Measurements from ENCODE around the gene FYCO1.

FYCO1 gene

DNA sequence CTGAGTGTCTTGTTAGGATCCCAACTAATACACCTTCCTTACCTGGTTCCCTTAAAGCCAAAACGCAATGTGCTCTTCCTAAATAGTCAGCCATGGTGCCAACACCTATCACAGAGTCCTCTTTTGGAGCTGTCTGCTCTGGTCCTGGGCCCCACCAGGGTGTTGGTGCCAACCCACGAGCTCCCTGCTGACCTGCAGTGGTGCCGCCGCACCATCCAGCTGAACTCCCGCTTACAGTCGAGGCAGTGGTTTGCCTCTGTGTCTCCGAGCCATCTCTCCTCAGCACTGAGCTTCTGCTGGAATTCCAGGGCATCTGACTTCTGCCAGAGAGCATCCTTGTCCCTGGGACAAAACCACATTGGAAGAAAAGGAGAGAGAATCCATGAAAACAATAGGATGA lies 36.4 kb downstream of the FYCO1 start:
- DNase-seq = no peak

DNA sequence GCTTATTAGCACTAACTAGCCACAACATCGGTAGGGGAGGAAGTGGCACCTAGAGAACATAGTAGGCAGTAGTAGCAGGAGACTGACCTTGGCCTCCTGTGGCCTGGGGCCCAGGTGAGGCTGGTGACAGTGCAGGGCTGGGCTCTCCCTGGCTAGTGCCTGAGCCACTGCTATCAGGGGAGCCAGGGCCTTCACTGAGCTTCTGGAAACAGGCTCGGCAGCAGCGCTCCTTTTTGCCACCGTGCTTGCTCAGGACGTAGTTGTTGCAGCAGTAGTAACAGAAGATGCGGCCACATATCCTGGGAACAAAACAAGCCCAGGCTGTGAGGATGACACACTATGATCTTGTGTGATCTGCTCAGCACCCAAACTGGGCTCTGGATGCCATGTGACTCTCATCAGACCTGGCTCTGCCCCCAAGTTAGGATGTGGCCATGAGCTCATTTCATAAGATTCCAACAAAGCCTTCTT lies 37.3 kb downstream of the FYCO1 start:
- no peak for DNase-seq

DNA sequence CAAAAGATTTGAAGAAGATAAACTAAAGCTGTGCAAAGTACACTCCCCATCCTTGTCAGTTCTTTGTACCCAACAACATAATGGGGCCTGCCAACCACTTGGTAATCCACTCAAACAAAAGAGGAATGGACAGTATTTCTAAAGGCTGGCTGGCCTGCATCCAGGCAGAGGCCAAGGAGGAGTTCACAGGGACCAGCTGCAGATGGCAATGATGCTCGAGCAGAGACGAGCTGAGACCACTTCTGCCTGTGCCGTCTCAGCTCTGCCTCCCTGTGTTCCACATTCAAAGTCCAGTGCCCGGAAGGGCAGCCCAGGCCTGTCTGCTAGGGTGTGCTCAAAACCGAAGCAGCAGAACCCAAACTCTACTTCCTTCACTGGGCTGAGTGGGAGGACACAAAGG lies 38.0 kb downstream of the FYCO1 start:
- DNase-seq = no peak

DNA sequence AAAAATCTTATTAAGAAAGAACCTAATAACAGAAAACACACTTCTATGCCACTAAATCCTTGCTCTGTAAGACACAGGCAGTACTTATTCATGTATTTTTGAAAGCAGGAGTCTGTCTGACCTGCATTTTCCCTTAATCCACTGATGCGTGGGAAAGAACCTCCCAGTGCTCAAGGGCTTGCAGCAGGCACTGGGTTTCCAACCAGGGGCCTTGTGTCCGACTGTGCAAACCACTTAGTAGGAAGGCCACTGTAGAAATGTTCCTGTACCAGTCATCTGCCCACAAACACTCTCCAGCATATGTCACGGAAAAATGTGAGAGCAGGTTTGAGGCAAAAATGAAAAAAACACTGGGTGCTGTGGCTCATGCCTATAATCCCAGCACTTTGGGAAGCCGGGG lies 39.9 kb downstream of the FYCO1 start:
- no peak for DNase-seq

DNA sequence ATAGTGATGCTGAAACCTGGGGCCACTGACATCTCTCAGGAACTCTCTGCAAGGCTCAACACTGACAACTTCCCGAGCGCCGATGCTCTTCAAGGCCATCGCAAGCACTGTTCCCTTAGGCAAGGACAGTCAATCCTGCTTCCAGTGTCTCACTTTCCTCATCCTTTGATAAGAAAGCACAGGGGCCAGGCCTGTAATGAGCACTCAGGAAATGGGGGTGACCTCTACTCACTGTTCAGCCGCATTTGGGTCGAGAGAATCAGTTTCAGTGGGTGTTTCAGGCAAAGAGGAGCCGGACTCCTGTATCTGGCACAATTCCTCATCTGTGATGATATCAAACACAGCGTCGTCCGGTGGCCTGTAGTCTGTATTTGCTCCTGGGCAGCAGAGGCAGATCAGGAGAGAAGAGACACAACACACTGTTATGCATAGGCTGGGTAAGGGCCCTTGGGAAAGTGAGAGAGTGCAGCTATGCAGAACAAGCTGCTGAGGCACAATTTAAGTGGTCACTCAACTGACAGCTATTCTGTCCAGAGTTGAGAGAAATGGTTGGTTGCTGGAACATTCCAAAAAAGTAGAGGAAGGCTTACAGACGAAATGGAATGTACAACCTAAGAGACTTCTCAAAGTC lies 40.5 kb downstream of the FYCO1 start:
- DNase-seq = no peak

DNA sequence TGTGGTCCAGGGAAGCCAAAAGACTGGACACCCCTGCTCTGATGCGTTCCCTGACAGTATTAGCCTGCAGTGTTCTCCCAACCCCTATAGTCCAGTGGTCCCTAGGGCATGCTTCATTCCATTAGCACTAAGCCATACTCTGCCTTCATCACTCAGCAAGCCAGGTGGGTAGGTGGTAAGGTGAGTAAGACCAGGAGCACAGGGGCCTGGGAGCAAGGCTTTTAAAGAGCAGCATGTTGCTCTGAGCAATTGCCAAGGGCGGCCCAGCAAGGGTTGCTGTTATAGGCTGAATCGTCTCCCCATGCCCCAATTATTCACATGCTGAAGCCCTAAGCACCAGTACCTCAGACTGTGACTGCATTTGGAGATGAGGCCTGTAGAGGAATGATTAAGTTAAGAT lies 41.3 kb downstream of the FYCO1 start:
- no peak for DNase-seq

DNA sequence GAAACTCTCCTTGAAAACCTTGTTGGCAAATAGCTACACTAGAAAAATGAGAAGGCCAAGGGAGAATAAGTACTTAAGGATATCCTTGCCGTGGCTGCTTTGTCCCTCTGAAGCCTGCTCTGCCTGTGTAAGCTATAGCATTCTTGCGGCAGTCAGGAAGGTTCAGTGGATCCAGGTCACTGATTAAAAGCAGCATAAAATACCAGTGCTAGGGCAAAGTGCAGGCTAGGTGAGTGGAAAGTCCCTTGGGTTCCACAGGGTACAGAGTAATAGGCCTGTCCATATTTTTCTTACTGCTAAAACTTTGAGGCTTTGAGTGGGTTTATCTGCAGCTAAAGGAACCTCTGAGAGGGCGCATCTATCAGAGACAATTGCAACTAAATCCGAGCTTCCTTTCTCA lies 42.1 kb downstream of the FYCO1 start:
- no peak for DNase-seq

DNA sequence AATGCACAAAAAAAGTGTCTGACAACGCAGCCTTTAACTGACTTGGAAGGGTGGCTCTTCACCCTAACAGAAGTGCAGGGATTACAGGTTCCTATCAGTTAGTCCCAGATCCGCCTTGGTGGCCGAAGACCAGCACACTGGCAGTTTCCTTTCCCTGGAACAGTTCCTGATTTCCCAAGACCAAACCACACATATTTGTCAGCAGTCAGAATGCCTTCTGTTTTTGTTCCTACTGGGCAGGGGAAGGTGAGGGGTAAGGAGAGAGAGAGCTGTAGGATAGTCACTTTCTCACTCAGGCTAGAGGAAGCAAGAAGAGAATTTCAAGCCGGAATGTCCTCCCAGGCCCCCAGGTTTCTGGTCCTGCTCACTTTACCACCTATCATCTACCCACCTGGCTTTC lies 43.2 kb downstream of the FYCO1 start:
- DNase-seq = no peak

DNA sequence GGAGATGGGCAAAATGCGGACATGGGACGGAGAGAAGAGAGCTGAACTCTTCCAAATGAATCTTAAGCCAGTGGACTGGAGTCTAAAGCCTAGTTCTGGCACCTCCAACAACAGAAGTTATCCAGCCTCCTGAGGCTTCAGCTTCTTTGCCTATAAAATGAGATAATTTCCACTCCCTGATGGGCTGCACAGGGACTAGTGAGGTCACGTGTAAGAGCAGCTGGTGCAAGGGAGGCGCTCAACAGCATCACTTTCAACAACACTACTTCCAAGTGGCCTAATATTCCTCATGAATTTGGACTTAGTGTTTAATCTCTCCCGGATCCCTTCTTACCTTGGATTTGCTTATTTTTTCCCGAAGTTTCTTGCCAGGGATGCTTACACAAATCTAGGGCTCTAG lies 43.7 kb downstream of the FYCO1 start:
- DNase-seq = no peak

DNA sequence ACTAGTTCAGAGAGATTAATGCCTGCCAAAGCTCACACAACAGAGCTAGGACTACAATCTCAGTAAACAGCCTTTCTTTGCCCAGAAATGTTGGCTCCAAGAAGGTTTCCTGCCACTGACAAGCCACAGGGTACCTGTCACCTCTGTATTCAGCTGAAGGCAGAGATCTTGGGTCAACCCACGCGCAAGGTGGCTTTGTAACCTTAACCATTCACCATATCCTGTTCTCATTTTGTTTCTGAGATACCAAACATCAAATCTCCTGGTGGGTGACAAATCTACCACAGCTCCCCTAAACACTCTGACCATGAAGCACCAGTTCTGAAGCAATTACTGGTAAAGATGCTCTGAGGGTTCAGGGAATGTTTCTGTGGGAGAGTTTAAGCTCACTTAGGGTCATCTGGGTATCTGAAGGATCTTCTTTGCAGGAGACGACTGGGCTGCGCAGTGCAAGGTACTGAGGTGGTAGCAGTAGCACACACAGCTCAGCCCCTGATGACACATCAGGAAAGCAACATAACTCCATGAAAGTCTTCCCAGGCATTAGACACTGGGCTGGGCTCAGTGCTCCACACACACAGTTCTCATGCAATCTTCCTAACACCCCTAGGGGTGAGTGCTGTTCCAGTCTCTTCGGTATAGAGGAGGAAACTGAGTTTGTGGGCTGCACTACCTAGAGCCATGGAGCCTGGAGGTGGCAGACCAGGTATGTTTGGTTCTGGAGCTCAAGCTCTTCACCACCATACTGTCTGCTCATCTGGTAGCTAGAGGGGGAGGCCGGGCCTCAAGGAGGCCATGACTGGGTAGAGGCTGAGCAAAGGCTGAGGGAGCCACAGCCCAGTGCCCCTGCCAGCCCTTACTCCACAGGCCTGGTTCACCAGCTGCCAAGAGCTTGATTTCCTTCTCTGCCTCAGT lies 44.7 kb downstream of the FYCO1 start:
- no peak for DNase-seq

DNA sequence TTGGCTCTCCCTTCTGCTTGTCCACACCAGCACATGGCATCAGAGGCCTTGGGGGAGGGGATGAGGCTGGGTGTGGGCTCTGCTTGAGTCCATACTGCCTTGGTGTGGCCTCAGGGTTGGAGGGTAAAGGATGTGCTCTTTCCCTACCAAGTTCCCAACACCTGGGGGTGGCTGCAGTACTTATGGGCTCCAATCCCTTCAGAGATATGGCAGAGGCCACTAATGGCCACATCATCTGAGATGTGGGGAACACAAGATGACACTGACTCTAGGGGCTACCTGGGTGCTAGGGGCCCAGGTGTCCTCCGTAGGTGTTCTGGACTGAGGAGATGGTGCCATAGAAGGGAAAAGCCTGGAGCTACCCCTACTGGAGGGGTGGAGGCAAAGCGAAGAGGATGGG lies 45.5 kb downstream of the FYCO1 start:
- no peak for DNase-seq

DNA sequence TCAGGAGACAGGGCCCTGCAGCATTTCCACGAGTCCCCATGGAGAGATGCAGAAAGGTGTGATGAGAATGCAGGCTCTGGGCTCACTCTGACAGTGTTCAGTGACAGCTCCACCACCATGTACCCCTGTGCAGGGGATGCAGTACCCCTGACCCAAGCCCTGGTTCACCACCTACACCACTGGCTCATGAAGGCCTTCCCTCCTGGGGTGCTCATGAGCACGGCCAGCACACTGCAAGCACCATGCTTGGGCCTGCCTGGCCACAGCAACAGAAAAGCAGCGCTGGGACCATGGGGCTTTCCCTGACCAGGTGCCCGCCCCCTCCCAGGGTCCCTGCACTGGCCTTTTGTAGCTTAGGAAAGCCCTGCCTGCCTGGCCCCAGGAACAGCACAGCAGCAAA lies 46.2 kb downstream of the FYCO1 start:
- no peak for DNase-seq

DNA sequence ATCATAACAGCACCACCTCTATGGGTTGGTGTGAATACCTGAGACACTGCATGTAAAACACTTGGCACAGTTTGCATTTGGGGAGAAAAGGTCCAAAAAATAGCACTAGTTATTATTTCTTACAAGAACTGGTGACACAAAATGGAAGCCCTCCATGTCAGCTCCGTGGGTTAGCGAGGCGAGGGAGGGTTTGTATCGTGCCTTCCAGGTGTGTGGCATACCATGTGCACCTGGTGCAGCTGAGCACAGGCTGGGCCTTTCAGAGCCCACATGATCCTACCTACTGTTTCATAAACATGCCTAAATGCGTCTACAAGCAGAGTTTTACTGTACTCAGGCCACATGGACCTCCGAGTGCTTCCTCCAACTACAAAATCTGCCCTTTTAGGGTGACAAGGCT lies 46.7 kb downstream of the FYCO1 start:
- DNase-seq = no peak

DNA sequence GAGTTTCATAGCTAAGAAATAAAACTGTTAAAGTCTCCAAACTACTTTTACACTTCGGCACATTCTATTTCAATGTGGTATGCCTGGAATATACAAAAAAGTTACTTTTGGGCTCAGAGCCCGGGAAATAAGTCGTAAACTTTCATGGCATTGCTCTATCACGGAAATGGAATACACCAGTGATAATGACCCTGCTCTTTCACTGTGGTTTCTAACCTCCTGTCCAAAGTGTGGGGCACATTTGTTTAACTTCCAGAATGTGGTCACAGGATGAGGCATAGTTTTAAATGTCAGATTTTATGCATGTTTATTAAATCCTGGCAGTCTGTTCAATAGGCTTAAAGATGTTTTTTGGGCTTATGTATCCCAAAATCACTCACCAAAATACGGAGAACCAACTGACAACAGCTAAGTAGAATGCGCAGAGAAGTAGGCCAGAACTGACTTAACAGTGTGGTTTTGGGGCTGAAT lies 47.3 kb downstream of the FYCO1 start:
- DNase-seq = no peak

DNA sequence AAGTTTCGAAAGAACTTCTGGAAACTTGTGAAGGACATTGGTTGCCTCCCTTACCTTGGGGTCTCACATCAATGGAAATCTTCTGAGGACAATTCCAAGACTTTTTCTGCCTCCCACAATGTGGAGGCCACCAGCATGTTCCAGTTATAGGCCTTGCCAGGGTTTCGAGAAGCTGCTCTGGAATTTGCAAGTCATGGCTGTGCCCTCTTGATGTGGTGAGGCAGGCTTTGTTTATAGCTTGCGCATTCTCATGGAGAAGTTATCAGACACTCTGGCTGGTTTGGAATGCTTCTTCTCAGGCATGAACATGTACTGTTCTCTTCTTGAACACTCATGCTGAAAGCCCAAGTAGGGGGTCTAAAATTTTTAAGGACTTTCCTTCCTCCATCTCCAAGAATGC lies 48.3 kb downstream of the FYCO1 start:
- DNase-seq = no peak

DNA sequence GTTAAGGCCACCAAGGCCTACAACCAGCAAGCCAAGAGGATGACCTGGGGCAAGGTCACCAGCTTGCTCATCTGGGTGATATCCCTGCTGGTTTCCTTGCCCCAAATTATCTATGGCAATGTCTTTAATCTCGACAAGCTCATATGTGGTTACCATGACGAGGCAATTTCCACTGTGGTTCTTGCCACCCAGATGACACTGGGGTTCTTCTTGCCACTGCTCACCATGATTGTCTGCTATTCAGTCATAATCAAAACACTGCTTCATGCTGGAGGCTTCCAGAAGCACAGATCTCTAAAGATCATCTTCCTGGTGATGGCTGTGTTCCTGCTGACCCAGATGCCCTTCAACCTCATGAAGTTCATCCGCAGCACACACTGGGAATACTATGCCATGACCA lies 48.7 kb downstream of the FYCO1 start:
- DNase-seq = no peak

DNA sequence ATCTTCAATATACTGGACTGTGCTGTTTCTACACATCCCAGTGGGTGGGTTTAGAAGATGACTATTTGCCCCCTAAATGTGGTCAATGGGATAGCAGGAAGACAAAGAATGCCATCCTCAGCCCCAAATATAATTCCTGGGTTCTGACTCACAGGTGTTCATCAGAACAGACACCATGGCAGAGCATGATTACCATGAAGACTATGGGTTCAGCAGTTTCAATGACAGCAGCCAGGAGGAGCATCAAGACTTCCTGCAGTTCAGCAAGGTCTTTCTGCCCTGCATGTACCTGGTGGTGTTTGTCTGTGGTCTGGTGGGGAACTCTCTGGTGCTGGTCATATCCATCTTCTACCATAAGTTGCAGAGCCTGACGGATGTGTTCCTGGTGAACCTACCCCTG lies 49.3 kb downstream of the FYCO1 start:
- no peak for DNase-seq

DNA sequence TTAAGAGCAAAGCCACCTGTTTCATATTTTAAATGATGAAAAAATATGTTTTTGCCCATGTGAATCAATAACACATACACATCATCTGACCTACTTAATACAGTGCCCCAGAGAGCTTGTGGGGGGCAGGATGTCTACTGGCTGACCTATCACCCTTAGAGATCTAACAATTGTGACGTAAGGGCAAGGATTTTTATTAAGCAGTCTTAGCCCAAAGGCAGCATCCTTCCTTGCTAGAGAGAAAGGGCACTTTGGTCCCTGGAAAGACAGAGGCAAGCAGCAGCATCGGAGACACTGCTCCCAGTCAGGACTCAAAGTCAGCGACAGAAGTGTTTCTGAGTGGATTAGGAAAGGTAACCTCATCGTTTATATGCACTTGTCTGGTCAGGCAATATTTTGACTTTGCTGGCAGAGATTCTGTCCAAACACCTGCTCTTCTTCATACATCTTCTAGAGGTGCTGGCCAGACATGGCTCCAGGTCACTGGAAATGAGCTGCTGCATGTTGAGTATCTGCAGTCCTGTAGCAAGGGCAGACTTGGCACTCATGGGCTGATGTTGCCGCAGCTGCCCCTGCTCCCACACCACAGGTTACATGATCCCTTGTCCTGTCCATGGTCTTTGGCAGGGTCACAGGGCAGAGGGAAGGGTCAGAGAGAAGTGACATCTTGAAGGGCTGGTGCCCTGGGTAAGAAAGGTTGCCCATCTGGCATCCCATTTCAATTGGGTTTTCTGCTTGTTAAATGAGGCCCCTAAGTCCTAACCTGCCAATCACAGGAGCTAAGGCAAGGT lies 50.6 kb downstream of the FYCO1 start:
- no peak for DNase-seq

DNA sequence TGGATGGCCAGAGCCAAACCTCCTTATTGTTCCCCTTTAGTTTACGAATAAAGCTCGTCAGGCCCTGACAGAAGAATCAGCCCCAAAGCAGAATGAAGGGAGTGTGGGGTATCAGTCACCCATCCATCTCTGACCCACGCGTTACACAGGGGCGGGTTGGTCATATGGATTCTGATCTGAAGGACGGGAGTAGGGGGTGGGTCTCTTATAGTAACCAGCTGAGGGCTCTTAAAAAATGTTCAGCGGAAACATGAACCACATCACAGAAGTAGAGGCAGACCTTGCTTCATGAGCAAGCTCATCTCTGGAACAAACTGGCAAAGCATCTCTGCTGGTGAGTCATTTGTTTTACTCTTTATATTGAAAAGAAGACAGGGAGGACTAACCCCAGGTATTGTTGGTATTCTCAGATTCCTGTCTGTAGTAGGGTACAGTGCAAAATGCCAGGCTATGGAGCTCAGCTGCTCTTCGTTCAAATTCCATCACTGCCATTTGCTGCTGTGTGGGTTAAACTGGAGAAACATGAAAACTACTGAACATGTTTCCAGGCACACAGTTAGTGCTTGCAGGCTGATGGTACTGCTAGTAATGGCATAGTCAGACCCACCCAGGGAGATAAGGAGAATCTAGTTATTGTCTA lies 52.3 kb downstream of the FYCO1 start, which contains the start of gene CXCR6:
Gene CXCR6 (plus strand): TSS at position 258 of the 640 bp plus-strand sequence. CDS start 3,018 bp downstream, outside the sequence.
- DNase-seq = no peak

DNA sequence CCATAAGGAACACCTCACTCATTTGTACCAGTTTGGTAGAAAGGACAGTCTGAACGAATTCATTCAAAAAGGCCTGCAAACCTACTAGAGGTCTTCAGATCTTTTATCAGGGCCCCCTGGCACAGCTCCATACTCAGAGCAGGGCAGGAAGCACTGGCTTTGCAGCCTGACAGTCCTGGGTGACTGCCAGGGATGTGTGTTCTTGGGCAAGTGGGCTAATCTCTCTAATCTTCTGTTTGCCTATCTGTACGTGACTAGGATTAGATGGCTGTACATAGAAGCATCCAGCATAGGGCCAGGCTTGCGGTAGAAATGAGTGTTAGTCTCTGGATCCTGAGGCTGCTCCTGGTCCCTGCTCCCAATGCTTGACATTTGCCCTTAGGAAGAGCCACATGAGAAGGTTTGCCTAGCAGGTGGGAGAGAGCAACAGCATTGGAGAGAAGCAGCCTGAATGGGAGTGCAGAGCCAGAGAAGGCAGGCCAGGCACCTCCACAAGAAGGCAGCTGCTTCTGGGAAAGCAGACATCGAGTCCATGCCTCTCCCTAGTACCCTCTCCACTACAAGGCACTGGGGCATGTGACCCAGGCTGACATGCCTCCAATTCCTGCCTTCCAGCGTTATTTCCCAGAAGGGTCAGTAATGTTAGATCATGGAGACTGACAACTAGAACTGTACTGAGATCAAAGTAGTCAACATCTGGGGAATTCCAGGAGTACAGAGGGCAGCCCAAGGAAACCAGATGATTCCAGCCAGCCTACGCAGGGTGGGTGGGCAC lies 53.4 kb downstream of the FYCO1 start:
- no peak for DNase-seq

DNA sequence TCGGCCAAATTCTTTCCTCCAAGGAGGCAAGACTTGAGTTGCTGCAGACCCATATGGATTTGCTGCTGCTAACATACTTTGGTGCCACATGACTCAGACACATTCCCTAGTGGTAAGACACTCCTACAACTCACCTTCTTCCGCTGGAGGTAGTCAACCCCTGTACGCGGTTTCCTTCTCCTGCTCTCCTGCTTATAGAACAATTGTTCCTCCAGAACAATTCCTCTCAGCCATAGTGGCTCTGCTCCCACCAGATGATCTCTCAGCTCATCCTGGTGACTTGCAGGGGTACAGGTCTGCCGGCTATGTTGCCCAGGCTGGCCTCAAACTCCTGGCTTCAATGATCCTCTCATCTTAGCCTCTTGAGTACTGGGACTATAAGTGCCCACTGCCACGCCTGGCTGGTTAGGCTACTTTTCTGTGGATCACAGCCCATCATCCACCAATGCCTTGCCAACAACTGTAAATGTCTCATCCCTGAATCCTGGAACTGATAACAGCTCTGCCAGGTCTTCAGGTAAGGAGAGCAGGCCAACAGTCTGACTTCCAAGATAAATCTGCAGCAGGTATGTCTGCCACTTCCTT lies 54.8 kb downstream of the FYCO1 start:
- DNase-seq = no peak

All from GF-D8 (cell line).